Activated CD8-positive, alpha-beta memory T cell treated with anti-CD3 and anti-CD28 coated beads for 4 hours (primary cell): ENCODE measurements around the gene CDH23.
A peak's percentile ranks its signal among the peaks of the same experiment; 100 is the strongest.

Experiments
- DNase-seq, 2 donors: peaks; one replicate each; pipeline ENCODE4 v3.0.0-alpha.2; 2020; ENCODE audit warnings: low read depth in 2 of 2

CDH23 gene

DNA sequence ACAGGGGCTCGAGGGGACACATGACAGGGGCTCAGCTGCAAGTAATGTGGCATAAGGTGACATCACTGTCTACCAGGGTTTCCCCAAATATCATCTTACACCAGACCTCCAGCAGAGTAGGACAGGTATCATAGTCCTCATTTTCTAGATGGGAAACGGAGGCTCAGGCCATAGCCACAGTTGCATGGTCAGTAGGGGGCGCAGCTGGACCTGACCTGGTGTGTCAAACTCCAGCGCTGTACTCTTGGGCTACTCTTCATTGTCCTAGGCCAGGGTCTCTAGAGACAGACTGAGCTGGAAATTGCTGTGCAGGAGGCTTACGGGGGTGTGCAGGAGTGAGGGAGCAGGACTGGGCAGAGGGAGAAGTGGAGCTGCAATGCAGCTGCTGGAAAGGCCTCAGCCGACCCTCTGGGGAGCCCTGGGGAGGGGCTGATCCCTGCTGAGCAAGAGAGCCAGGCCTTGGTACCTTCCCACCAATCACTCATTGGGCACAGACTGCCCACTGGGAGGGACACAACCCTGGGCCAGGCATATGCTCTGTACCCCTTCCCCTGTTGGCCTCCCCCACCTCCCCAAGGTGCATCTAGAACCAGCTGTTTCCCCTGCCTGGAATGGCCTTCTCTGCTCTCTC, 89.9 kb downstream of the CDH23 start:
- DNase-seq = peak; percentile 2 to 11

DNA sequence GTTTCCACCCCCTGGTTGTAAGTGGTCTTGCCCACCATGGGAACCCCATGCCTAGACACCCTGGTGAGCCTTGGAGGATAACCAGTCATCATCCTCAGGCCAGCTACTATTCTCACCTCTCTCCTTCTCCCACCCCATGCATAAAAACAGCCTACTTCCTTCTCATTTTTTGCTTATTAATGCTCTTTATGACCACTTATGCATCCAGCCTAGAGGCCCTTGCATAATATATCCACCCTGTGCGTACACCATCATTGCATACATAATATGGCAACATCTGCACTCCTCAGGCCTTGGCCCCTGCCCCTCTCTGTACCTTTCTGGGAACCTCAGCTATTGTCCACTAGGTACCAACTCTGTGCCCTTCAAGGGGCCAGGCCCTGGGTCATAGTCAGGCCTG, 91.0 kb downstream of the CDH23 start:
- no peak for DNase-seq

DNA sequence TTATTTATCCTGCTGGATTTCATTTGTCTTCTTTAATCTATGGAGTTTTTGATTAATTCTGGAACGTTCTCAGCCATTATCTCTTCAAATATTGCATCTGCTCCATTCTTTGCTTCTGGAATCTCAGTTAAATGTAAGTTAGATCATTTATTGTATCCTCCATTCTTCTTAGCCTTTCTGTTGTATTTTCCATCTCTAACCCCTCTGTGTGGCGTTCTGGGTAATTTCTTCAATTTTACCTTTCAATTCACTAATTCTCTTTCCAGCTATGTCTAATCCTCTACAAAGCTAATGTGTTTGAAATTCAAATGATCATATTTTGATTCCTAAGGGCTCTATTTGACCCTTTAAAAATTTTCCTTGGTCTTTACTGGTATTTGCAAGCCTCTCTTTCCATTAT, 92.4 kb downstream of the CDH23 start:
- DNase-seq = no peak

DNA sequence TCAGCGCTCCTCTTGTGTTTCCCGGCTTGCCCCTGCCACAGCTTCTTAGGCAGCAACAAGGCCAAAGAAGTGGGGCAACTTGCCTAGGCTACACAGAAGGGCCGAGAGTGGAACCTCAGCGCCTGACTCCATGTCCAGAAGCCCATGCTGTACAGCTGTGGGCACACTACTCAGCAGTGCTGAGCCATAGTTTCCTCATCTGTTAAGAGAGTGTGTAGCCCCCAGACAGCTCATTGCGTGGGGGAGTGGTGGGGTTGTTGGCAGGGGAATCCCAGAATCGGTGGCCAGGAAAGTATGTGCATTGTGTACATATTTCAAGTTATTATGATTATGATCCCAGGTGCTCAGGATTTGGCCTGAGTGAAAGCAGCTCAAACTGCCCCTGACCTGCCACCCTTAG, 96.2 kb downstream of the CDH23 start:
- DNase-seq = no peak

DNA sequence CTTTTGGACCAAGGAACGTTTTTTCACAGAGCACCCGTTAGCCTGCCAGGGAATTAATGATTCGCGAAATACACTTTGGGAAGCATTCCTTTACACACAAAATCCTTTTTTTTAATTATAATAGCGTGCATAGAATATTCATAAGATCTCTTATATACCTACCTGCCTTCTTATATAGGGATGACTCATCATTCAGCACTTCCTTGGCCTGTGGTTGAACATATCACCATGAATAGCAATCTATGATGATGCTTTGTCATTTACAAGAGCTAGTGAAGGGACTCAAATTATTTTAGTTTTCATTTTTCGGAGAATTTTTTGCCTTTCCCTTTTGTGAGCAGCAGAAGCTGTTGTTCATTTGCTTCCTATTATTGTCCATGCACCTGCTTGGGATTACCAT, 97.0 kb downstream of the CDH23 start:
- DNase-seq = no peak

DNA sequence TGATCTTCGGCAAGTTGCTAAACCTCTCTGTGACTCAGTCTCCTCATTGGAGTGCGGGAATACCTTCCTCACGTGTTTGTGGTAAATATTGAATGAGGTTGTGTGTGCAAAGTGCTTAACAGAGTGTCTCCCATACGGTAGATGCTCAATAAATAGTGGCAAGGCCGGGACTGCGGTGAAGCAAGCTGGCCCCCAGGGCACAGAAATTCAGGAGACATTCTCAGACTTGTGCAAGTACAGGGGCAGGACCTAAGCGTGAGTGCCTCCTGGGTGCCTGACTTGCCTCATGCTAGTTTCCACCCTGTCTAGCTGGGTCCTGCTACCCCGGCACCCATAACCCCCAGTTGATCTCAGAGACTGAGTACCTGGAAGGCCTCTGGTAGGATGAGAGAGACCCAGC, 97.8 kb downstream of the CDH23 start:
- DNase-seq = no peak

DNA sequence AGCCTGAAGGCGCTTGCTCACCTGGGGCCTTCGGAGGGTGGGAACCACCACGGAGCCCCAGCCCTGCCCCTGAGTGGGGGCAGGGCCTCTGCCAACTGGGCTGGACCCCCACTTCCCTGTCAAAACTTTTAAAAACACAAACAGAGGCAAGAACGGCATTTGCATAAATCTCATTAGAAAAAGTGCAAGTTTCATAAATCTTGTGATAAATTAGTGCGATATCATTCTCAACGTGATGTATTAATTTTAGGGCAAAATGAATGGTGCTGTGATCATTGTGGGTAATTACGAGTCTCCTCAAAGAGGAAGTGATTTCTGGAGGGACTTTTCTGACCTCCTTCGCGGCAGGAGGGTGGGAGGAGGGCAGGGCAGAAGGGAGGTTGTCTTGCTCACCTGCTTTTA, 98.3 kb downstream of the CDH23 start:
- DNase-seq = no peak

DNA sequence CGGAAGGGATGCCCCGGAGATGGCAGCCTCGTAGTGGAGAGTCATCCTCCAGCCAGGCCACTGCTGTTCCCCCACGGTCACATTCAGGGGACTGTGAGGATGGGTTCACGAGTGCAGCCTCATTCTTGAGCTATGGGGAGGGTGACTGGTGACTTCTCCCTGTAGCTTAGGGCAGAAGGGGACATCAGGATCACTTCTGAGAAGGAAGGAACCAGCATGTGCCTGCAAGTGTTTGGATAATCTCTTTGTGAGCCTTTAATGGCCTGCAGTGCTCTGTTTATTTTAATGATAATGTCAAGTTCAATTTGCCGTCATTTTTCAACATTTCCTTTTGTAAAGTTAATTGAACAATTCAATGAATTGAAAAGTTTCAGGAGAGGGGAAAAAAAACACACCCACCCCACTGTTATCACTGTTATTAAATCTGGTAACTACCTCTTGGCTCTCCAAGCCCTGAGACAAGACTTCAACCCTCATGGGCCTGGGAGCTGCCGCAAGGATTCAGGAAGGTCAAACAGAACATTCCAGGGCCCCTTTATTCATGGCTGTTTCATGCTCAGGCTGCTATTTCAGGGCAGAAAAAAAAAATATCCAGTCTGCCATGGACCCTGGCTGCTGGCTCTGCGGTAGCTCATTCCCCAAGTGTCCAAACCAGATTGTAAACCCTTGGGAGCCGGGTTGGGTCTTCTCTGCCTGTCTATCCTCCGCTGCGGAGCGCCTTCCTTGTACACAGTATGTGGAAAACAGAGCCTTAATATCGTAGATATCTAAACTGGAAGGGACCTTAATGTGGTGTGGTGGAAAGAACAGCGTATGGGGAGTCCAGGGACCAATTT, 100.4 kb downstream of the CDH23 start:
- no peak for DNase-seq

DNA sequence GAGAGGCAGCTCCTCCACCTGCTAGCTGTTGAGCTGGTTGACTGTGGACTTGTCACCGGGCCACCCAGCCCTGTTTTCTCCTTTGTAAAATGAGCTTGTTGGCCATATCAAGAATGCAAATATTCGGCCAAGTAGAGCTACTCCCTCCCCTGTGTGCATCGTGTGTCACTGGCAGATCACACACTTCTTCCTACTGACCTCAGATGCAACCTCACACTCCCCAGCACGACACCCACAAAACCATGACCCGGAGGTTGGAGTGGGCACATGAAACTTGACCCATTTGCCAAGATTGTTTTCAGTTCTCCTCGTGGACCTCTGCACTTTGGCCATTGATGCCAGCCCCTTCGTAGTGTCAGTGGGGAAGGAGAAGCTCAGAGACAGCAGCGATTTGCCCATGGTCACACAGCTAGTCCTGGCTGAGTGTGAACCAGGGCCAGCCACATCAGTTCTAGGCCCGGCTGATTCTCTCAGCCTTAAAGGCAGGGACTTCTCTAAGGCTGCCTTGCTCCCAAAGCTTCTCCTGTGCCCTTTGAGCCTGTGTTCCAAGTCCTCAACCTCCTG, 101.1 kb downstream of the CDH23 start:
- no peak for DNase-seq

DNA sequence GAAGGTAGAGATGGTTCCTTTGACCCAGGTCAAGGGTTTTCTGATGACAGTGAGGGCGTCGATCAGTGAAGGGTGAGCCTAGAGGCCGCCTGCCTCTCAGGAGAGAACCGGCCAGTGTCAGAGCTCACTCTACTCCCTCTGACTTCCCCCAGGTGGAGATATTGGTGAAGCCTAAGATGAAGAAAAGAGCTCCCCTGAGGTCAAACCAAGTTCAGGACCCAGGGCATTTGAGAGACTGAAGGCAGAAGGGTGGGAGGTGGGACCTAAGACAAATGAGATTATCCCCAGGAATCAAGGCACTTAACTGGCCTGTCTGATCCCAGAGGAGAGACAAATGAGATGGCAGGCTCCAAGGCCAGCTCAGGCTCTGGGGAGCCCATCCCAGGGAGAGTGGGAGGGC, 104.7 kb downstream of the CDH23 start:
- no peak for DNase-seq

DNA sequence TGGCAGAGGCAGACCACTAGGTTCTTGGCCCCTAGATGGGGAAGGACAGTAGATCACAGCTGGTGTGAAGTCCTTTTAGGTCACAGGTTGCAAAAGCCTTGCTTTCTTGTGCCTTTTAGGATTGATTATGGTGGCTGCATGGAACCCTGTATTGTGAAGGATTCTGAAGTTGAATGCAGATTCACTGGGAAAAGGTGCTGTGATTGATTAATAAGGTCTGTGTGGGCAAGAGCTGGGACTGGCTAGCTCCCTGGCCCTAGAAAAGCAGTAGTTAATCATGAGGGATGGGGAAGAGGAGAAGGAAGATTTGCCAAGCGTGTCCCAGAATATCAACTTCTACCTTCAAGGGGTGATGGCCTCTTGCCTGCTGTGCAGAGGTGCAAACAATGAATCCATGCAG, 105.5 kb downstream of the CDH23 start:
- no peak for DNase-seq

DNA sequence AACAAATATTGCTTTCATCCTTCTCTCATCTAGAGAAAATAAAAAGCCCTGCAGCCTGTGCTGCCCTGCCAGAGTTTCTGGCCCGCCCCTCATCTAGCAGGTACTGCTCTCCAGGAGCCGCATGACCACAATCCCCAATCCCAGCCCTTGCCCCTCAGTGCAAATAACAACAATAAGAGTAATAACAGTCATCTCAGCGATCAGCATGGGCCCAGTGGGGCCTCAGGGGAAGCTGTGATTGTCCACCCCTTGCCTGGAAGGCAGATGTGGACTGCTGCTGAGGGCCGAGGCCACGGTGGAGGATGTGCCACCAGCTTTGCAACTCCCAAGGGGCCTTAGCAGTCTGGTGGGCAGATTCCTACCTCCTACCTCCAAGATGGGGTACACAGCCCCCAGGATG, 106.1 kb downstream of the CDH23 start:
- no peak for DNase-seq

DNA sequence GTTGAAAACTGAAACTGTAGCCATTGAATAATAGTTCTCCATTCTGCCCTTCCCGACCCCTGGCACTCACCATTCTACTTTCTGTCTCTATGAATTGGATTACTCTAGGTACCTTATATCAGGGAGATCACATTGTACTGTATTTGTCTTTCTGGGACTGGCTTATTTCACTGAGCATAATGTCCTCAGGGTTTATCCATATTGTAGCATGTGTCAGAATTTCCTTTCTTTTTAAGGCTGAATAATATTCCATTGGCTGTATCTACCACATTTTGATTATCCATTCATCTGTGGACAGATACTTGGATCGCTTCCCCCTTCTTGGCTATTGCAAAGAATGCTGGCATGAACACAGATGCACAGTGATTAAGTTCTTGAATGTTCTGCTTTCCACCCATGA, 107.4 kb downstream of the CDH23 start:
- no peak for DNase-seq

DNA sequence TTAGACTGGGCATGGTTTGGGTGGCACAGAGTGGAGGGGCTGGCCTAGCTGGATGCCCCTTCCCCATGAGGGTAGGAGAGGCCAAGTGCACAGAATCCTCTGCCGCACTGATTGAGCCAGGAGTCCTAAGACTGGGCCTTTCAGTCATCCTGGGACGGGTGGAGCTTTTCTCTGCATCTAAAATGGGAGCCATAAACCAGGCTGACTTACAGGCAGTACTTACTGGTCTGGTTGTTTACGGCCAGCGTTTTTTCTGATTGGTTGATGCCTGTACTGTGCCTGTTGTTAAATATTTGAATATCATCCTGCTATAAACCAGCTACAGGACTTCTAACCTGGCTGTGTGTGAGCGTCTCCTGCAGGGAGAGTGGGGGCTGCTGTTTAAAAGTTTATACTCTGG, 107.8 kb downstream of the CDH23 start:
- no peak for DNase-seq

DNA sequence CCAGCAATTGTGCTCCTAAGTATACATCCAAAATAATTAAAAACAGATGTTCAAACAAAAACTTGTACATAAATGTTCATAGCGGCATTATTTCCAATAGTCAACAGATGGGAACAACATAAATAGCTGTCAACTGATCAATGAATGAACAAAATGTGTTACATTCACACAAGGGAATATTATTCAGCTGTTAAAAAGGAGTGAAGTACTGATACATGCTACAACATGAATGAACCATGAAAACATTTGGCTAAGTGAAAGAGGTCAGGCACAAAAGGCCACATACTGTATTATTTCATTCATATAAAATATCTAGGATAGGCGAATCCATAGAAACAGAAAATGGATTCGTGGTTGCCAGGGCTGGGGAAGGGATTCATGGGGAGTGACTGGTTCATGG, 109.1 kb downstream of the CDH23 start:
- DNase-seq = no peak

DNA sequence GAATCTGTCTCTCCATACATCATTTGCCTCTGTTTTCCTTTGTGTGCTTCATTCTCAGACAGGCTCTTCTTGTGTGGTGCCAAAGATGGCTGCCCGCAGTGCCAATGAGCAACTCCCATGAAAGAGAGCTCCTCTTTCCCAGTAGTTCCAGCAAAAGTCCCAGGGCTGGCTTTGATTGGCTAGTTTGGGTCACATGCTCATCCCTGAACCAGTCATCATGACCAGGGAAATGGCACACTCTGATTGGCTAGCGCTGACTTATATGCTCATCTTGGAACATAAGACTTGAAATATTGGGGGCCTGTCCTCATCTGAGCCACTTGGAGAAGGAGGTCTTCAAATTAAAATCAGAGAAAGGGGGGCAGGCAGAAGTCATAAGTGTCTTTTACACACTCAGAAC, 112.7 kb downstream of the CDH23 start:
- DNase-seq = no peak

DNA sequence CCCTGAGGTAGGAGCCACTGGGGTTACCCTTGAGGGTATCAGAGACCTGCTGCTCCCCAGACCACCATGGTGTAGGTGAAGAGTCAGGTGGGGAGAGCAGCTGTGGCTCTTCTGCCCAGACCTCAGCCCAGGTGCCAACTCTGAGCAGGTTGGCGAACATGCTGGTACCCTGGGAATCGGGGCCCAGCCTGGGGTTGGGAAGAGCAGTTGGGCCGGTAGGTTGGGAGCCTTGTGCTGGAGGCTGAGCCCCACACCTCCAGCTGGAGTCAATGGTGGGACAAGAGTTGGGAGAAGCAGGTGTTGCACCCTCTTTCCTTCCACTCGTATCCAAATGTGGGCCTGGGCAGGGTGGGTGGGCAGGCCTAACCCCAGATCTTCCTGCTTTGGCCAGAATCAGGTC, 114.5 kb downstream of the CDH23 start:
- no peak for DNase-seq

DNA sequence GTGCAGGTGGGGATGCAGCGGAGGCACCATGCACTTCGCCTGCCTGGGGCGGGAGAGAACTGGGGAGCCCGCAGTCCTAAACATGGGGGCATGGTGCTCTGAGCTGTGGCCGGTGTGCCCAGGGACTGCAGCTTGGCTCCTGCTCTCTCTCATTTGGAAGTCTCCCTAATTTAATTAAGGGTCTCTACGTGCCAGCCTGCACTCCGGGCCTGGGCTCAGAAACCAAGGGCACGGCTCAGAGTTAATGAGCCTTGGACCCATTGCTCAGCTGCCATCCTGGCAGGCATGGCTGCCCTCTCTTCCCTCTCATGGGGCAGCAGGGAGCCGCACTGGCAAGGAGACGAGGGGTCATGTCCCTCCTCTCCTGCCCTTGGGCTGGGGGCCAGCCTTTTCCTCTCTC, 115.6 kb downstream of the CDH23 start:
- DNase-seq = no peak

DNA sequence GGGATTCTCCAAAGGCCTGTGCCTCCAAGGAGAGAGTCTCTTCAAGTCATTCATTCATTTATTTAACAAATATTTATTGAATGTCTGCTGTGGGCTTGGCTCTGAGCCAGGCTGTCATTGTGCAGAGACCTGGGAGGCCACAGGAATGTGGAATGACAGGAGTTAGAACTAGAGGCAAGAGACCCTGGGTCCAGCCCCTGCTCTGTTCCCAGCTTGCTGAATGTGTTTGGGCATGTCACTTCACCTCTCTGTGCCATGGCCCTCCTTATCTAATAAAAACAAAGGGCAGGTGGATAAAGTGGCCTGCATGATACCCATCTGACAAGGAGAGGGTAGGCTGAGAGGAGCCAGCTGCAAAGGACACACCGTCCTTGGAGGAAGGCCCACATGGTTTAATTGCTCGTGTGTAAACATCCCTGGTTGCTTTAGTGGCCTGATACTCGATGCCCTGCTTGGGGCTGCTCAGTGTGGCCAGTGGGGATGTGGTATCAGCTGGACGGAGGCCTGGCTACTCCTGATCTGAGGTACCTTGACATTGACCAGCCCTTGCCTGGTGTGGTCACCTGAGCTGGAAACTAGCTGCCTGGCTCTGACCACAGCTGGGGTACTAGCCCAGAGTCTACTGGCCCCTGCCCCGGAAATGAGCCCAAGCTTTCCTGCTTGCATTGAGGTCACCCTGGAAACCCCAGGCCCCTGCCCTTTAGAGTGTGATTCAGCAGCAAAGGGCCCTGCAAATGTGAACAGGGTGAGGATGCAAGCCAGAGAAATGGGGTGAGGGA, 116.2 kb downstream of the CDH23 start:
- DNase-seq = no peak

DNA sequence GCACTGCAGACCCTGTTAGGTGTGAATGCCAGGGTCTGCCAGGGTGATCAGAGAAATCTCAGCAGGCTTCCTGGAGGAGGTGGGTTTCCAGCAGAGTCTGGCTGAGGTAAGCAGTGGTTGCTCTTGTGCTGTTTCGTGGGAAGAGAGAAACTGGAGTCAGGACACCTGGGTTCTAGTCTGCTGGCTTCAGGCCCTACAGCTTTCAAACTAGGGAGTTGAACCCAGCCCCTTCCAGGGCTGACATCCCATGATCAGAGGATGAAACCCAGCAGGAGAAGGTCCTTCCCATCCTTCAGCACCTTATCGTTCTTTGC, 116.8 kb downstream of the CDH23 start:
- no peak for DNase-seq

DNA sequence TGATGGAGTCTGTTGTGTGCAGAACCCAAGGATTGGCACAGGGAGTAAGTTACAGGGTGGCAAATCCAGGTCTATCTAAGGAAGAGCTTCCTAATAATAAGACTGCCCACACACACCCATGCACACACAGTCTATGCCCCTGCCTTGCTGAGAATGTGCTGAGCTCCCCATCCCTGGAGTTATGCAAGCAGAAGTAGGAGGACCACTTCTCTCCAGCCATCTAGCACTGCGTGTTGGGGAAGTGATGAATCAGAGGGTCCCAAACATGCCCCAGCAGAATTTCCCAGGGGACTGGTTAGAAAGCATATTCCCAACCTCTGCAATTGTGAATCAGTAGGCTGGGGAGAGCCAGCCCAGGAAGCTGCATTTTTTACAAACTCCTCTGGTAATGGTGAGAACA, 117.2 kb downstream of the CDH23 start:
- DNase-seq = no peak

DNA sequence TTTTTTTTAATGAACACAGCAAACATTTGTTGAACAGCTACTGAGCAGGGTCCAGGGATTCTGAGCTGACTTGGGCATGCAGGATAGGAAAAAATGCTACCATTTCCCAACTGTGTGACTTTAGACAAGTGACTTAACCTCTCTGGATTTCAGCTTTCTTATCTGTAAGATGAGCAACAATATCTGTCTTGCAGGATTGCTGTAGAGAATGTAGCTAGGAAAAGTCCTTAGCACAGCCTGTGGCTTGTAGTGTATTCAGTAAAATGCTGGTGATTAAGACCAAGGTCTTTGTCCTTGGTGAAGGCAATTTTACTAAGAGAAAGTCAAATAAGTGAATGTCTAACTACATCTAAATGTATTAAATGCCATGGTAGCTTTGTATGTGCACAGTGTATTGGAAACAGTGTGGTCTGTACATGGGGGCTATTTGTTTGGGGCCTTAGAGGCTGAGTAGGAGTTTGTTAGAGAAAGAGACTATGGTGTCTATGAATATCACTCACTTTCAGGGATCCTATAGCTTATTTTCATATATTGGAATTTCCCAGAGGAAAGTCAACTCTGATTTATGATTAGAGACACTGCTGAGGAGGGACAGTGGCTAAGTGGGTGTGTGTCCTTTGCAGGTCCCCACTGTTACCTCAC, 118.9 kb downstream of the CDH23 start:
- no peak for DNase-seq
